ENCODE measurements around the gene STEAP2. TPM values are rescaled to one million over a fixed set of nuclear protein-coding genes. Genes with fewer than 3 reads are reported as not detected.

STEAP2 gene
- total RNA-seq (10 to 100 TPM; 21.1 to 47.1 (median 27.6) TPM), polyA plus RNA-seq (10 to 100 TPM in 1 of 2 donors, 1 to 10 TPM in 1; 10.0 to 15.7 TPM)
- long read RNA-seq, donor 1, partial matches to known transcripts = 7 of 15 reads
- long read RNA-seq, donor 1, other reads (novel, unspliced or antisense) = 8 of 15 reads
- long read RNA-seq, donor 2 = 0 reads
- long read RNA-seq, donor 3, full-length matches to known transcripts = 5 of 10 reads
- long read RNA-seq, donor 3, partial matches to known transcripts = 2 of 10 reads
- long read RNA-seq, donor 3, other reads (novel, unspliced or antisense) = 3 of 10 reads

GRCh38 chr7:90211391-90212148 lies at the start of gene STEAP2:
TSS of gene STEAP2 (plus strand) at chr7:90211740. CDS start at chr7:90225083, 13,343 bp downstream.
- Histone ChIP-seq H3K9me3 (no peaks in the 10 kb centered on the region), H3K4me3 (peak within 1 kb of the TSS; percentile 68), H3K27me3 (no peaks in the 10 kb centered on the region), H3K4me1 (ENCODE audit: insufficient read depth) (peaks cover 5% of the 10 kb centered on the region), H3K36me3 (no peaks in the 10 kb centered on the region), H3K27ac (peak within 1 kb of the TSS; percentile 87 to 93)
- DNase-seq = peak; percentile 93 to 96 (median 95)
- intact Hi-C loops (cut with DNase I) = loop anchor here in 1 of 4 donors (10.0 kb wide), 1 partner anchor 57 kb away; the partner anchor contains the start of gene STEAP1
- WGBS, 3 donors = 1% methylated on average over 48 to 73 of the region's 73 CpGs
- TF ChIP-seq POLR2A (IDR thresholded peaks at IDR 0.05) (peak; percentile 89), CTCF (IDR thresholded peaks at IDR 0.05) (peak; percentile 44 to 93 (median 72)), EP300 (IDR thresholded peaks at IDR 0.05) (no peak)

GRCh38 chr7:90163534-90163933 lies 48.0 kb upstream of the STEAP2 start:
- TF ChIP-seq POLR2A (IDR thresholded peaks at IDR 0.05) = no peak
- 94 to 96% (median 95%) methylated on average over 5 of the region's 5 CpGs for WGBS, 3 donors
- H3K4me3 ChIP-seq = no peak overlapping the region

GRCh38 chr7:90165724-90166123 lies 45.8 kb upstream of the STEAP2 start:
- DNase-seq = no peak
- 85 to 96% (median 92%) methylated on average over 2 of the region's 2 CpGs for WGBS, 3 donors
- Histone ChIP-seq H3K36me3 (no peaks in the 10 kb centered on the region), H3K27me3 (no peaks in the 10 kb centered on the region), H3K4me1 (ENCODE audit: insufficient read depth) (no peaks in the 10 kb centered on the region), H3K27ac (no peak overlapping the region), H3K4me3 (no peak overlapping the region), H3K9me3 (no peaks in the 10 kb centered on the region)
- intact Hi-C loops (cut with DNase I) = no loop called here
- TF ChIP-seq POLR2A (IDR thresholded peaks at IDR 0.05) (no peak), EP300 (IDR thresholded peaks at IDR 0.05) (no peak), CTCF (IDR thresholded peaks at IDR 0.05) (no peak)

More at GRCh38 chr7:90163534-90163933, 48.0 kb upstream of the STEAP2 start:
- DNase-seq = no peak
- intact Hi-C loops (cut with DNase I) = no loop called here
- no peaks in the 10 kb centered on the region for H3K9me3 ChIP-seq
- H3K27ac ChIP-seq = no peak overlapping the region
- no peaks in the 10 kb centered on the region for H3K4me1 ChIP-seq (ENCODE audit: insufficient read depth)
- no peaks in the 10 kb centered on the region for H3K27me3 ChIP-seq
- H3K36me3 ChIP-seq = no peaks in the 10 kb centered on the region

- Histone ChIP-seq H3K4me1 (ENCODE audit: insufficient read depth) (no peaks in the 10 kb centered on the region), H3K4me3 (no peak overlapping the region), H3K36me3 (no peaks in the 10 kb centered on the region), H3K27me3 (no peaks in the 10 kb centered on the region), H3K27ac (no peak overlapping the region), H3K9me3 (no peaks in the 10 kb centered on the region)
- TF ChIP-seq EP300 (IDR thresholded peaks at IDR 0.05) (no peak), POLR2A (IDR thresholded peaks at IDR 0.05) (no peak), CTCF (IDR thresholded peaks at IDR 0.05) (no peak)
- intact Hi-C loops (cut with DNase I) = no loop called here
- 64 to 85% (median 81%) methylated on average over 3 of the region's 3 CpGs for WGBS, 3 donors
- no peak for DNase-seq
Measured at GRCh38 chr7:90166153-90166552, 45.4 kb upstream of the STEAP2 start.

Data from ovary (tissue), 10 donors.